ENCODE data around the gene CCDC63.

GRCh38 chr12:110816248-110816647 is 30.5 kb upstream of the CCDC63 start:
- TF ChIP-seq CTCF (conservative IDR thresholded peaks at IDR 0.05 in 1 of 2, IDR thresholded peaks at IDR 0.05 in 1 of 2; ENCODE audit: extremely low read depth in 1 of 2, insufficient read depth in 1 of 2, low read depth in 1 of 2, low read length in 2 of 2) (no peak), EZH2 (IDR thresholded peaks at IDR 0.05; ENCODE audit: borderline replicate concordance, low read length) (no peak)
